K562 (cell line): ENCODE data around the gene SUPT3H. TPM values are rescaled to one million over a fixed set of nuclear protein-coding genes. Genes with fewer than 3 reads are reported as not detected.

Source experiments
- CGGBP1 ChIP-seq: fragments of 250-450 bp; sonication (Bioruptor Pico); IDR thresholded peaks from 2 replicates; pipeline ENCODE4 v1.9.0; 2021; ENCODE audit warnings: mild to moderate bottlenecking
- CUX1 ChIP-seq: fragments of 200-800 bp; sonication (Bioruptor generic); IDR thresholded peaks from 2 replicates; pipeline ENCODE4 v1.6.1; 2016; ENCODE audit warnings: missing genetic modification characterization, missing compliant biosample characterization
- FOXA3 ChIP-seq, 2 experiments: fragments of 450-650 bp in 1 of 2; sonication (generic) in 1 of 2; formaldehyde crosslinking; IDR thresholded peaks in 1 of 2; conservative IDR thresholded peaks in 1 of 2; 2 replicates each; pipeline versions ENCODE4 v1.4.0 to v1.8.0; 2020 to 2022; ENCODE audit warnings: mild to moderate bottlenecking in 2 of 2, missing genetic modification reagents in 1 of 2
- GATAD2A ChIP-seq: fragments of 450-650 bp; IDR thresholded peaks from 2 replicates; pipeline ENCODE4 v1.6.1; 2017
- HNRNPLL ChIP-seq: fragments of 200-400 bp; formaldehyde crosslinking; IDR thresholded peaks from 2 replicates; pipeline ENCODE4 v1.6.1; 2017; ENCODE audit warnings: low read length, low read depth, mild to moderate bottlenecking; ENCODE audit not compliant: poor library complexity, severe bottlenecking
- MAFG ChIP-seq: fragments of 450-650 bp; conservative IDR thresholded peaks from 2 replicates; pipeline ENCODE4 v1.6.1; 2016; ENCODE audit warnings: missing genetic modification characterization, missing compliant biosample characterization
- MTA1 ChIP-seq: fragments of 450-650 bp; IDR thresholded peaks from 2 replicates; pipeline ENCODE4 v1.6.1; 2017; ENCODE audit warnings: borderline replicate concordance
- POLR2A ChIP-seq: fragments of 450-650 bp; conservative IDR thresholded peaks from 2 replicates; pipeline ENCODE4 v1.6.1; 2016
- RBM39 ChIP-seq: fragments of 200-400 bp; formaldehyde crosslinking; optimal IDR thresholded peaks from 2 replicates; pipeline ENCODE3; 2018; ENCODE audit warnings: low read depth, low read length
- SRSF7 ChIP-seq: fragments of 200-400 bp; formaldehyde crosslinking; optimal IDR thresholded peaks from 2 replicates; pipeline ENCODE3; 2017; ENCODE audit warnings: mild to moderate bottlenecking, low read depth, low read length
- polyA plus RNA-seq, 8 experiments: library from polyadenylated mRNA; depleted of rRNA in 4 of 8; stranded (reverse) in 5 of 8; unstranded in 3 of 8; fragments of >200 nt; fragmentation: Nextera tagmentation in 2 of 8; fragmentation: Illumina TruSeq in 1 of 8; extraction: Ambion mirVana in 2 of 8; extraction: Trizol in 1 of 8; gene quantifications; 2 replicates each; pipeline versions ENCODE4 v1.2.1 to v1.2.3, GENCODE V29; 2011 to 2014; ENCODE audit warnings: inconsistent platforms in 1 of 8, missing spikeins in 1 of 8
- total RNA-seq, 7 experiments: library from RNA; depleted of rRNA in 6 of 7; stranded (reverse); fragments of >200 nt in 6 of 7; fragmentation: Illumina TruSeq in 2 of 7; extraction: Trizol in 2 of 7; gene quantifications; 2 replicates each; pipeline versions ENCODE4 v1.2.1 to v1.2.3, GENCODE V29; 2011 to 2021; ENCODE audit warnings: low replicate concordance in 1 of 7

The SUPT3H gene
- total and polyA plus RNA-seq, 9 of the 15 experiments (the other 6 are each of a cell fraction or from before 2014, with no cell fraction given), result 7.2 to 16.3 (median 11.9) TPM

- TF ChIP-seq CUX1 (CRISPR knock-in tag) (peak; percentile 48; the same call in 1 of the 2 replicates), CGGBP1 (no peak), HNRNPLL (no peak), POLR2A (no peak), GATAD2A (no peak), FOXA3 (CRISPR knock-in tag; conservative IDR thresholded peaks at IDR 0.05 in 1 of 2, IDR thresholded peaks at IDR 0.05 in 1 of 2) (no peak), MTA1 (no peak), MAFG (0 out of 2 replicates have a peak, but pooled peaks have one; percentile 15), RBM39 (no peak), SRSF7 (no peak)
Observed at GRCh38 chr6:45415788-45416518, 38.2 kb upstream of the SUPT3H start (continued).
